PFSK-1 (cell line): ENCODE measurements around the gene UBP1. TPM values are rescaled to one million over a fixed set of nuclear protein-coding genes. Genes with fewer than 3 reads are reported as not detected.
A peak's percentile ranks its signal among the peaks of the same experiment; 100 is the strongest.

Source experiments
- FOXP2 ChIP-seq: optimal IDR thresholded peaks from 2 replicates; pipeline ENCODE3; 2011; ENCODE audit warnings: borderline replicate concordance, control low read depth, inconsistent platforms; ENCODE audit not compliant: insufficient read depth; ENCODE audit errors: extremely low read length, extremely low read depth
- POLR2AphosphoS5 ChIP-seq: IDR thresholded peaks from 2 replicates; pipeline ENCODE4 v1.6.1; 2012; ENCODE audit warnings: low read depth, mild to moderate bottlenecking, control low read depth, low read length, moderate library complexity
- SIN3A ChIP-seq: IDR thresholded peaks from 2 replicates; pipeline ENCODE4 v1.6.1; 2012; ENCODE audit warnings: mild to moderate bottlenecking, low read length, moderate library complexity, borderline replicate concordance; ENCODE audit not compliant: insufficient read depth
- TAF1 ChIP-seq: IDR thresholded peaks from 2 replicates; pipeline ENCODE4 v1.6.1; 2012; ENCODE audit warnings: low read length, control low read depth, borderline replicate concordance; ENCODE audit not compliant: insufficient read depth
- polyA plus RNA-seq: library from polyadenylated mRNA; unstranded; fragments of >200 nt; gene quantifications from one replicate; pipeline ENCODE4 v1.2.1, GENCODE V29; 2012; ENCODE audit warnings: low read depth, missing spikeins; ENCODE audit not compliant: insufficient read length
- TF ChIP-seq, protein P1 (sequence below), 2 experiments: IDR thresholded peaks; 2 replicates each; pipeline versions ENCODE4 v1.6.1 to v1.8.0; 2011 to 2012; ENCODE audit warnings: low read depth in 2 of 2, low read length in 2 of 2, control low read depth in 1 of 2, inconsistent platforms in 1 of 2, mild to moderate bottlenecking in 1 of 2, moderate library complexity in 1 of 2; ENCODE audit not compliant: insufficient read depth in 1 of 2

The UBP1 gene, protein sequence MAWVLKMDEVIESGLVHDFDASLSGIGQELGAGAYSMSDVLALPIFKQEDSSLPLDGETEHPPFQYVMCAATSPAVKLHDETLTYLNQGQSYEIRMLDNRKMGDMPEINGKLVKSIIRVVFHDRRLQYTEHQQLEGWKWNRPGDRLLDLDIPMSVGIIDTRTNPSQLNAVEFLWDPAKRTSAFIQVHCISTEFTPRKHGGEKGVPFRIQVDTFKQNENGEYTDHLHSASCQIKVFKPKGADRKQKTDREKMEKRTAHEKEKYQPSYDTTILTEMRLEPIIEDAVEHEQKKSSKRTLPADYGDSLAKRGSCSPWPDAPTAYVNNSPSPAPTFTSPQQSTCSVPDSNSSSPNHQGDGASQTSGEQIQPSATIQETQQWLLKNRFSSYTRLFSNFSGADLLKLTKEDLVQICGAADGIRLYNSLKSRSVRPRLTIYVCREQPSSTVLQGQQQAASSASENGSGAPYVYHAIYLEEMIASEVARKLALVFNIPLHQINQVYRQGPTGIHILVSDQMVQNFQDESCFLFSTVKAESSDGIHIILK
- 18.4 TPM for polyA plus RNA-seq

DNA sequence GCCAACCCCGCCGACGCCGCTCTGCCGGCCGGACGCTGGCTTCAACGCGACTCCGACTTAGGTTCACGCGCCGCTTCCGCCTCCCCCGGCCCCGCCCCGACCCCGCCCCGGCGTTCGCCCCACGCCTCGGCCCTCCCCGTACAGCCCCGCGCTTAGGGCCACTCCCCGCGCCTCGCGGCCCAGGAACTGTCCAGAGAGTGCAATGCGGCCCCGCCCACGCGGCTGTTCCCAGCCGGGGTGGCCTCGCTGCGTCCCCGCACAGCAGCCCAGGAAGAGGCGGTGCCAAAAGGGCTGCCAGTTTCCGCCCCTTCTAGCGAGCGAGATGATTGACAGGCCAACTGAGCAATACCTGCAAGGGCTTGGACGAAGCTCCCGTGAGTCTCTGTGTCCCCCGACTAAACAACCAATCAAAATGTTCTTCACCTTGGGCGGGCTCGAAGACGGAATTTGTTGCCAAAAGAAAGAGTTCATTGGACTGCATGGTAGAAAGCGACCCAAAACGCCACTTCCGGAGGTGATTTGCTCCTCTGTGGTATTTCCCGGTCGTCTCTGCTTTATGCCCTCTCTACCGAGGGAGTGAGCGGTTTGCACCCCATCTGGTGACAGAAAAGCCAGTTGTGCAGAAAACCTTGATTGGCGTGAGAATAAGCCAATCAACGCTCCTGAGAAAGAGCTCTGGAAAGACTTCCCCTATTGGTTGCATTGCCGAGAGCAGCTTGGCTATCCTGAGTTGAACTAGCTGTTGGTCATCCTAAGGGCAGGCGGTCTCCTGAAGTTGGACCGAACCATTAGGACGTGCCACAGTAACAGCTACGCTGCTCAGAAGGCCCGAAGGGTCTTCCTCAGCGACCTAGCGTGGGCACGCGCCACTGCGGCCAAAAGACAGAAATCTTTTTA lies at the start of gene UBP1:
Gene UBP1 (minus strand): TSS at position 78 of the 897 bp plus-strand sequence. CDS start 557 bp downstream, outside the sequence.
- peak; percentile 95 for TF ChIP-seq POLR2AphosphoS5
- TF ChIP-seq FOXP2, result peak; percentile 94
- TF ChIP-seq SIN3A, result 0 out of 2 replicates have a peak, but pooled peaks have one; percentile 6
- no peak; the same call in 1 of the 2 replicates for TF ChIP-seq TAF1
- TF ChIP-seq, protein P1, sequence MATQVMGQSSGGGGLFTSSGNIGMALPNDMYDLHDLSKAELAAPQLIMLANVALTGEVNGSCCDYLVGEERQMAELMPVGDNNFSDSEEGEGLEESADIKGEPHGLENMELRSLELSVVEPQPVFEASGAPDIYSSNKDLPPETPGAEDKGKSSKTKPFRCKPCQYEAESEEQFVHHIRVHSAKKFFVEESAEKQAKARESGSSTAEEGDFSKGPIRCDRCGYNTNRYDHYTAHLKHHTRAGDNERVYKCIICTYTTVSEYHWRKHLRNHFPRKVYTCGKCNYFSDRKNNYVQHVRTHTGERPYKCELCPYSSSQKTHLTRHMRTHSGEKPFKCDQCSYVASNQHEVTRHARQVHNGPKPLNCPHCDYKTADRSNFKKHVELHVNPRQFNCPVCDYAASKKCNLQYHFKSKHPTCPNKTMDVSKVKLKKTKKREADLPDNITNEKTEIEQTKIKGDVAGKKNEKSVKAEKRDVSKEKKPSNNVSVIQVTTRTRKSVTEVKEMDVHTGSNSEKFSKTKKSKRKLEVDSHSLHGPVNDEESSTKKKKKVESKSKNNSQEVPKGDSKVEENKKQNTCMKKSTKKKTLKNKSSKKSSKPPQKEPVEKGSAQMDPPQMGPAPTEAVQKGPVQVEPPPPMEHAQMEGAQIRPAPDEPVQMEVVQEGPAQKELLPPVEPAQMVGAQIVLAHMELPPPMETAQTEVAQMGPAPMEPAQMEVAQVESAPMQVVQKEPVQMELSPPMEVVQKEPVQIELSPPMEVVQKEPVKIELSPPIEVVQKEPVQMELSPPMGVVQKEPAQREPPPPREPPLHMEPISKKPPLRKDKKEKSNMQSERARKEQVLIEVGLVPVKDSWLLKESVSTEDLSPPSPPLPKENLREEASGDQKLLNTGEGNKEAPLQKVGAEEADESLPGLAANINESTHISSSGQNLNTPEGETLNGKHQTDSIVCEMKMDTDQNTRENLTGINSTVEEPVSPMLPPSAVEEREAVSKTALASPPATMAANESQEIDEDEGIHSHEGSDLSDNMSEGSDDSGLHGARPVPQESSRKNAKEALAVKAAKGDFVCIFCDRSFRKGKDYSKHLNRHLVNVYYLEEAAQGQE (IDR thresholded peaks at IDR 0.05; ENCODE audit: insufficient read depth in 1 of 2, low read depth in 2 of 2, low read length in 2 of 2), result peak in 1 of 2 experiments; percentile 11; a peak in 1 of 4 replicates

DNA sequence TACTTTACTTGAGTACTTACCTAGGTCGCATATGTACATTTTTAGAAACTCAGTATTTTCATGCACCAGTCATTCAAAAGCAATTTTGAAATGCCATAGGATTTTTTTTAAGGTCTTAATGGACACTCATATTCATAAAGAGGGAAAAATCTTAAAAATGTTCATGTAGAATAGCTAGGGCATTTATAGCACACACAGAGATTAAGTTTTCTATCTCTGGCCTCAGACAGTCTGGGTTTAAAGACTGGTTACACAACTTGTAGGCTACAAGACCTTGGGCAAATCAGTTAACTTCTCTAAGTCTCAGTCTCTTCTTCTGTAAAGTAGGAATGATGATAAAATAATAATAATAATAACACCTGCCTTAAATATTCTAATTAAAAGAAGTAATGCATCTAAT lies 48.5 kb upstream of the UBP1 start:
- TF ChIP-seq SIN3A (no peak), TAF1 (no peak), FOXP2 (no peak), POLR2AphosphoS5 (no peak)
- TF ChIP-seq, protein P1 (IDR thresholded peaks at IDR 0.05; ENCODE audit: insufficient read depth in 1 of 2, low read depth in 2 of 2, low read length in 2 of 2), result no peak

DNA sequence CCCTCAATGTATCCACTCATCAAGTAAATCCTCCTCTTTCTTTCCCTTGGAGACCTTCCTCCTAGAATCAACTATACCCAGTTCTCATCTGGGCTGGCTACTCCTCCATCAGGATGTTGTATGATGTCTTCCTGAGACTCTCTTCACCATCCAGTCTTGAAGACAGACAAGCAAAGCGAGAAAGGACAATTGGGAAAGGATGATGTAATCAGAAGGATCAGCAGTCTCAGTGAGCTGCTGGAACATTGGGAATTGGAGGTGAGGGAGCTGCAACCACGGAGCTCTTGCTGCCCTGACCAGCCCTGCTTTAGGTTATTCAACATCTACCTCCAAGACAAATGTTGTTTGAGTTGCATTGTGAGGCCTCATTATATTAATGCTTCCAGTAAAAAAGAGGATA lies 48.0 kb upstream of the UBP1 start:
- TF ChIP-seq SIN3A (no peak), TAF1 (no peak), FOXP2 (no peak), POLR2AphosphoS5 (no peak)
- TF ChIP-seq, protein P1 (IDR thresholded peaks at IDR 0.05; ENCODE audit: insufficient read depth in 1 of 2, low read depth in 2 of 2, low read length in 2 of 2), result no peak

DNA sequence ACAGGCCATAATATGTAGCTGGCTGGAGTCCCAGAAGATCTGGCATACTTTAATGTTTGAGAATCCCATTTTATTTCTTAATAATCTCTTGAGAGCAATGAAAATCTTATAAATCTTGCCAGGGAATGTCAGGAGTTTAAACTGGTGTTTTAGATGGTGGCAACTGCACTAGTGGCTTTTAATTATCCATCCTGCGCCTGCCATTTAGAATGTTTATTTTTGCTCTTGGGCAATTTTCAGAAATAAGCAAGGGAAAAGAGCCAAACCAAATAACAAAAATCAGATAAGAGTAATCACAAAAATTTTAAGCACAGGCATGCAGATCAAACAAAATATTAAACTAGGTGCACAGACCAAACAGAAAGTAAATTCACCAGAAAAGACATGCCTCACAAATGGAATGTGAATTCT lies 41.9 kb upstream of the UBP1 start:
- TF ChIP-seq, protein P1 (IDR thresholded peaks at IDR 0.05; ENCODE audit: insufficient read depth in 1 of 2, low read depth in 2 of 2, low read length in 2 of 2), result no peak
- TF ChIP-seq TAF1 (no peak), POLR2AphosphoS5 (no peak), SIN3A (no peak), FOXP2 (no peak)
